Activated CD4-positive, alpha-beta T cell treated with anti-CD3 and anti-CD28 coated beads, Interleukin-2, amount 10 ng/mL, durations not matched to agents 24 days and 14 days (primary cell): ENCODE data around the gene TSPAN11. TPM values are rescaled to one million over a fixed set of nuclear protein-coding genes. Genes with fewer than 3 reads are reported as not detected.
"Not testable (repeated sequence)": the region's sequence is repeated elsewhere in the genome, so short reads cannot be mapped to it uniquely, and the experiment has no call there.

Experiments
- DNase-seq: peaks from one replicate; pipeline ENCODE4 v3.0.0; 2022
- H3K27ac Mint-ChIP-seq: one replicate; pipeline ENCODE4 v1.8.0; 2022; ENCODE audit warnings: mild to moderate bottlenecking, mixed read lengths
- H3K27me3 Mint-ChIP-seq: one replicate; pipeline ENCODE4 v1.8.0; 2022; ENCODE audit warnings: mixed read lengths
- H3K36me3 Mint-ChIP-seq: one replicate; pipeline ENCODE4 v1.8.0; 2022; ENCODE audit warnings: low read depth, mild to moderate bottlenecking, mixed read lengths
- H3K4me1 Mint-ChIP-seq: one replicate; pipeline ENCODE4 v1.8.0; 2021; ENCODE audit warnings: mixed read lengths
- H3K4me3 Mint-ChIP-seq: one replicate; pipeline ENCODE4 v1.8.0; 2022; ENCODE audit warnings: mild to moderate bottlenecking, moderate library complexity, mixed read lengths
- H3K9me3 Mint-ChIP-seq: one replicate; pipeline ENCODE4 v1.8.0; 2021; ENCODE audit warnings: mixed read lengths
- intact Hi-C: fragments of 100-400 bp; cut with micrococcal nuclease; formaldehyde crosslinking; loops from one replicate; pipeline ENCODE4 v1.15.1; 2023
- total RNA-seq: library from RNA; stranded (reverse); gene quantifications from 2 replicates; pipeline ENCODE4 v1.2.3, GENCODE V29; 2022

TSPAN11 gene, protein sequence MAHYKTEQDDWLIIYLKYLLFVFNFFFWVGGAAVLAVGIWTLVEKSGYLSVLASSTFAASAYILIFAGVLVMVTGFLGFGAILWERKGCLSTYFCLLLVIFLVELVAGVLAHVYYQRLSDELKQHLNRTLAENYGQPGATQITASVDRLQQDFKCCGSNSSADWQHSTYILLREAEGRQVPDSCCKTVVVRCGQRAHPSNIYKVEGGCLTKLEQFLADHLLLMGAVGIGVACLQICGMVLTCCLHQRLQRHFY
- total RNA-seq, result not detected in 2 replicates

DNA sequence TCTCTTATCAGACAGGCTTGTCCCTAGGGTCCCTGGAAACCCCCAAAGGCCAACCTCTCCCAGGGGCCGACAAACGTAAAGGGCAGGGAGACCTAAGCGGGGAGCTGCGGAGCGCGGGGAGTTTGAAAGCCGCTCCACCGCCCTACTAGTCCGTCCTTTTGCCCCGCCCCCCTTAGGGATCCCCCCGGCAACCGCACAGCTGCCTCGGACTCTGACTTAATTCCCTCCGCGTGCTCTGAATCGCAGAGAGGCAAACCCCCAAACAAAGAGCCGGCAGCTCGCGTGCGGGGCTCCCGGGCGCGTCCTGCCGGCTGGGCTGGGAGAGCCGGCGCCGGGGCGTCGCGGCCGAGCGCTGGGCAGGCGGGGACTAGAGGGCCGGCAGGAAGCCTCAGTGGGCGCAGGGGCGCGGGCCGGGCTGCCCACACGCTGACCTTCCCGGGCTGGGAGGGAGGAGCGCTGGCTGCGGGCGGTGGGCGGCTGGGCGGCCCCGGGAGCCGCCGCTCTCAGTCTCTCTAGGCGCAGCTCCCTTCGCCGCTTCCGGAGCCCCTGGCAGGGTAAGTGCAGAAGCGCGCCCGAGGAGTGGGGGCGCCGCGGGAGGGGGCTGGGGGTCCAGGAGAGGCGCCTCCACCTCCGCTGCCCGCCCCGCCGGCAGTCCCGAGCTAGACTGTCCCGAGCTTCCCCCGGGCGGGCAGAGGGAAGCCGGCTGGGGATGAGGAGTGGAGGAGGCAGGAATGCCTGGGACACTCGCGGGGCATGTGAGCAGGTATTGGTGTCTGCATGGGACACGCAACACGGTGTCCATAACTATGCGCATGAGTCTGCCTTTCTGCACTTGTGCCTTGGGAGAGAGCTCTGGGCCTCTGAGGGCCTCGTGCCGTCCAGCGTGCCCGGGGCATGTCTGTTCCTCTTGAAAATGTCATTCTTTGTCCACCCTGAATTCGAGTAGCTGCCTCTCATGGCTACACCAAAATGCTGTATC is at the start of gene TSPAN11:
Gene TSPAN11, plus strand, starts transcription at position 506 of the 979 bp plus-strand sequence. CDS start 27,244 bp downstream, outside the sequence.
- no peaks in the 10 kb centered on the region for H3K9me3 Mint-ChIP-seq
- H3K36me3 Mint-ChIP-seq, result no peaks in the 10 kb centered on the region
- H3K4me1 Mint-ChIP-seq, result no peaks in the 10 kb centered on the region
- intact Hi-C loops, result no loop called here
- no peak within 1 kb of the TSS for H3K27ac Mint-ChIP-seq
- no peak within 1 kb of the TSS for H3K4me3 Mint-ChIP-seq
- H3K27me3 Mint-ChIP-seq, result peaks cover 52% of the 10 kb centered on the region
- DNase-seq, result no peak

DNA sequence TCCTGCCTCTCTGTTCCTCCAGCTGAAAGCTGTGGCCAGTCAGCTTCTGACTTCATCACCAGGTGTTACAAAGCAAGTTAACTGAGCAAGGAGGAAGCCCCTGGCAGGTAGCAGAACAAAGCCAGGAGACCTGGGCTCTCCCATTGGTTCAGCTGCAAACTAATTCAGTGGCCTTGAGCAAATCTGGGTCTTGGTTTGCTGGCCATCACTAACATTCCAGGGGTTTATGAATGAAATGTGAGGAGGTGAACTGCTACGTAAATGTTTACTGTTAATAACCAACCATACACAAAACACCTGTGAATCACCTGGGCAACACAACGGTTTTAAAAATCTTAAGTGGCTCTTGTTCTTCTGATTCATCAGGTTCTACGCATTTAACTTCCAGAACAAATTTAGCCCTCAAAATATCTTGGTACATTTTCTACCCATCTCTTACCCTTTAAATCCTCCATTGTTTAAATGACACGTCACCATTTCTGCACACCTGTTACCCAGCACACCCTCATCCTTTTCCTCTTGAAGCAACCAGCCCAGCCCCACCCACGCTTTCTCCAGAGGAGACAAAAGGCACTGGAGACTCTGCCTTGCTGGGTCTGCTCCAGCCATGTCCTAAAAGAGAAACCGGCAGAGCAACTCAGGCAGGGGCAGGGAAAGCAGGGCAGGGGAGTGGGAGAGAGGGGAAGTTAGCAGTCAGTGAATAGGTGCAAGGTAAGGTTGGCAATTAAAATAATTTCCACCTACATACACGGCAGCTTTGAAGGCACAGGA is 49.3 kb upstream of the TSPAN11 start:
- H3K27me3 Mint-ChIP-seq, result peaks cover 8% of the 10 kb centered on the region
- H3K4me1 Mint-ChIP-seq, result no peaks in the 10 kb centered on the region
- H3K36me3 Mint-ChIP-seq, result no peaks in the 10 kb centered on the region
- no peak overlapping the region for H3K4me3 Mint-ChIP-seq
- H3K27ac Mint-ChIP-seq, result no peak overlapping the region
- intact Hi-C loops, result no loop called here
- H3K9me3 Mint-ChIP-seq, result no peaks in the 10 kb centered on the region
- DNase-seq, result no peak

DNA sequence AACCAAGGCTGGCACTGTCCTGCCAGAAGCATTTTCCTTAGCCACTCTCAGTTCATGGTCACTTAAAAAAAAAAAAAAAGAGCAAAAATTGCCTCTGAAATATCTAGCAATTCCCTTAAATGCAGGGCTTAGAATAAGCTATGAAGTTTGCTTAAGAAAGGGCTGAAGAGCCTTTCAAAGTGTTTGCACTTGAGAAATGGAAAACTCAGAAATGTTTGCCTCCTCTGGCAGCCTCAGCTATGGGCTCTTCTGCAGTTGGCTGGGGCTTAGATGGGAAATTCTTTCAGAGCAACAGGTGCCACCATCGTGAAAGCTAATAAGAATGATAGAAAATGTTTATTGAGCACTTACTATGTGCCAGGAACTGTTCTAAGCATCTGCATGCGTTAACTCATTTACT is 48.5 kb upstream of the TSPAN11 start:
- peaks cover 8% of the 10 kb centered on the region for H3K27me3 Mint-ChIP-seq
- H3K4me1 Mint-ChIP-seq, result no peaks in the 10 kb centered on the region
- no peak overlapping the region for H3K27ac Mint-ChIP-seq
- no peaks in the 10 kb centered on the region for H3K36me3 Mint-ChIP-seq
- DNase-seq, result no peak
- intact Hi-C loops, result no loop called here
- no peaks in the 10 kb centered on the region for H3K9me3 Mint-ChIP-seq
- no peak overlapping the region for H3K4me3 Mint-ChIP-seq

DNA sequence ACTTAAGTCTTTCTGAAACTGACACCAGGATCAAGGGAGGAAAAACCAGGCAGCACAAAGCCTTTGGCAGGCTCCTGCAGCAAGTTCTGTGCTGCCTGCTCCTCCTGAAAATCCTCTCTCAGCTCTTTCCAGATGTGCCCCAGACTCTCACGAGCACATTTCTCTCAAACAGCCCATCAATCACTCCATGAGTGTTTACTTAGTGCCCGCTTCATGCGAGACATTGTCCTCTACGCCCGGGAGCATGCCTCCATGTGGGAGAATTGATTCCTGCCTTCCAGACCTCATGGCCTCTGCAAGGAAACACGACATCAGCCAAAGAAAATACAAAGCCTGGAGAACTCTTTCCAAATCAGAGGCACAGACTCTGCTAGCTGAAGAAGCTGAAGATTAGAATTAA is 46.5 kb upstream of the TSPAN11 start:
- no peaks in the 10 kb centered on the region for H3K4me1 Mint-ChIP-seq
- no peak overlapping the region for H3K4me3 Mint-ChIP-seq
- DNase-seq, result no peak
- no peaks in the 10 kb centered on the region for H3K9me3 Mint-ChIP-seq
- no peak overlapping the region for H3K27ac Mint-ChIP-seq
- peaks cover 8% of the 10 kb centered on the region for H3K27me3 Mint-ChIP-seq
- no peaks in the 10 kb centered on the region for H3K36me3 Mint-ChIP-seq
- intact Hi-C loops, result no loop called here

DNA sequence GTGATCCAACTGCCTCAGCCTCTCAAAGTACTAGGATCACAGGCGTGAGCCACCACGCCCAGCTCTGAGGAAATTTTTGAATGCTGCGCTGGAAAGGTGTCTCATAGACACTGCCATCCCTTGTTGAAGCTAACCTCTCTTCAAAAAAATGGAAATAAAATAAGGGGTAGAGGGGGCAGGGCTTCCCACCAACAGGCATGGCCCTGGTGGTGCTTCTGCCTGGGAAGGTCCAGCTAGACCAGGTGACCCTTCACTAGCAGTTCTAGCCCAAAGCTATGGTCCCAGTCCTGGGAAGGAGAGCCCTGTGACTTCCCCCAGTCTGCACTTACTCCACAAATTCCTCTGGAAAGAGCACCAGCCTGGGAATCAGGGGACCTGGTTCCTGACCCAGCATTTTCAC is 45.7 kb upstream of the TSPAN11 start:
- H3K9me3 Mint-ChIP-seq, result no peaks in the 10 kb centered on the region
- intact Hi-C loops, result no loop called here

DNA sequence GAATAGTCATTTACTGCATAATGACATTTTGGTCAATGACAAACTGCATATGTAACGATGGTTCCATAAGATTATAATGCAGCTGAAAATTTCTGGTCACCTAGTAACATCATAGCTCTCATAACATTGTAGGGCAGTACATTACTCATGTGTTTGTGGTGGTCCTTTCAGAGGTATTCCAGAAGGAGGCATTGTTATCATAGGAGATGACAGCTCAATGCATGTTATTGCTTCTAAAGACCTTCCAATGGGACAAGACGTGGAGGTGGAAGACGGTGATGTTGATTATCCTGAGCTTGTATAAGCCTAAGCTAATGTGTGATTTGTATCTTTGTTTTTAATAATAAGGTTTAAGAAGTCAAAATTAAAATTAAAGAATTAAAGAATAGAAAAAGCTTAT is 43.8 kb upstream of the TSPAN11 start:
- intact Hi-C loops, result no loop called here
- Mint-ChIP-seq H3K4me3 (no peak overlapping the region), H3K9me3 (peaks cover 13% of the 10 kb centered on the region), H3K27me3 (peaks cover 7% of the 10 kb centered on the region), H3K27ac (no peak overlapping the region), H3K36me3 (no peaks in the 10 kb centered on the region), H3K4me1 (no peaks in the 10 kb centered on the region)
- no peak for DNase-seq

More for the DNA sequence above, 45.7 kb upstream of the TSPAN11 start:
- H3K36me3 Mint-ChIP-seq, result no peaks in the 10 kb centered on the region
- no peak overlapping the region for H3K27ac Mint-ChIP-seq
- peaks cover 8% of the 10 kb centered on the region for H3K27me3 Mint-ChIP-seq
- H3K4me1 Mint-ChIP-seq, result no peaks in the 10 kb centered on the region
- DNase-seq, result no peak
- H3K4me3 Mint-ChIP-seq, result no peak overlapping the region

DNA sequence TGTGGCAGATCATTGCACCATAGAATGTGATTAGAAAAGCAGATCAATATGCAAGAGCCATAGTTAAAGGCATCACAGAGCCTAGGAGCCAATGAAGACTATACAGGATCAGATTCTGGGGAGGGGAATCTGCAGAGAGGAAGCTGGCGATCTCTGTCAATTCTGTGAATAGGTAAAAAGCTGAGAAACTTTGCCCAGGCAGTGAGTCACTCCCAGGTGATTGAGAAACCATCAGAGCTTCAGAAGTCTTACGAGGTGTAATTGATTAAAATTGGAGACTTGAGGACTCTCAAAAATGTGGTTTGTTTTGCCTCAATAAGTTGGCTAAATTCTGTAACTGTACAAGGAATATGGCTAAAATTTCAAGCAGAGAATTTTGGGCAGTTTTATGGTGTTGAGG is 41.7 kb upstream of the TSPAN11 start:
- H3K27me3 Mint-ChIP-seq, result peaks cover 5% of the 10 kb centered on the region

DNA sequence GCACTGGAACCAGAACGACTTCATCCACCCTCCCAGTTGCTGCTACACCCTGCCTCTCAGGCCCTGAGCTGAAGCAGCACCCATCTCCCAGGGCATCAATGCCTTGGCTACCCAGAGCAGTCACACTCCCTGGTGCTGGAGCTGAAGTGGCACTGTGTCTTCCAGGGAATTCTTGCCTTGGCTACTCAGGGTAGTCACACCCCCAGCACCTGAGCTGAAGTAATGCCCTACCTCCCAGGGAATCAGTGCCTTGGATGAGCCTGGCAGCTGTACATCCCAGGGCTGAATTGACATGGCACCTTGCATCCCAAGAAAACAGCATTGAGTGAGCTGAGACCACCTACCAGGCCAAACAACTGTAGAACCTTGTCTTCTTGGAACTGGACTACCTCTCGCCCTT is 41.2 kb upstream of the TSPAN11 start:
- intact Hi-C loops, result no loop called here
- Mint-ChIP-seq H3K4me3 (no peak overlapping the region), H3K36me3 (no peaks in the 10 kb centered on the region), H3K27me3 (peaks cover 1% of the 10 kb centered on the region), H3K4me1 (no peaks in the 10 kb centered on the region), H3K27ac (no peak overlapping the region), H3K9me3 (peaks cover 13% of the 10 kb centered on the region)
- DNase-seq, result no peak

More for the DNA sequence above, 41.7 kb upstream of the TSPAN11 start:
- intact Hi-C loops, result no loop called here
- H3K27ac Mint-ChIP-seq, result no peak overlapping the region
- H3K4me1 Mint-ChIP-seq, result no peaks in the 10 kb centered on the region
- H3K4me3 Mint-ChIP-seq, result no peak overlapping the region
- no peaks in the 10 kb centered on the region for H3K36me3 Mint-ChIP-seq
- DNase-seq, result no peak
- peaks cover 13% of the 10 kb centered on the region for H3K9me3 Mint-ChIP-seq

DNA sequence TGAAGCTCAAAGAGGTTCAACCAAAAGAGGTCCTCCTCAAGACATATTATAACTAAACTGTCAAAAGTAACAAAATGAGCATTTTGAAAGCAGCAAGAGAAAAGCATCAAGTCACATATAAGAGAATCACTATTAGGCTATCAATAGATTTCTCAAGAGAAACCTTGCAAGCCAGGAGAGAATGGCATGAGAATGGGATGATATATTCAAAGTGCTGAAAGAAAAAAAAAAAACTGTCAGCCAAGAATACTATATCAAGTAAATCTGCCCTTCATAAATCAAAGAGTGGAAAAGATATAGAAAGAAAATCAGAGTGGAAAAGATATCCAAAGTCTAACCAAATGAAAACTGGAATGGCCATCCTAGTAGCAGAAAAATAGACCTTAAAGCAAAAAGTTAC is 39.3 kb upstream of the TSPAN11 start:
- Mint-ChIP-seq H3K9me3 (peaks cover 13% of the 10 kb centered on the region), H3K4me3 (no peak overlapping the region), H3K36me3 (no peaks in the 10 kb centered on the region), H3K27ac (no peak overlapping the region), H3K4me1 (no peaks in the 10 kb centered on the region), H3K27me3 (peaks cover 1% of the 10 kb centered on the region)
- DNase-seq, result no peak
- intact Hi-C loops, result no loop called here

DNA sequence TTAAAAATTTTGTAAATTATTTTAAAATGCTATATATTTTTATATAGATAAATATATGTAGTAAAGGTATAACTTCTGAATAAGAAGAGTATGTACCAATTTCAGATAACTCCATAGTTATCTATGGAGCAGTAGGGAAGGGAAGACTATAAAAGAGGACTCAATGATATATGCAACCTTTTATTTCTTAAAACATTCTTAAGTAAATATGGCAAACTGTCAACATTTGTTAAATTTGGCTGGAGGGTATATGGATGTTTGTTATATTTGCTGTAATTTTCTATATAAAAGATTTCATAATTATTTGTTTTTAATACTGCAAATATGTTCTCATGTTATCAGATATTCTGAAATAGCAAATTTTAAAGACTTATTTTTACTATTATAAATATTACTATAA is 38.3 kb upstream of the TSPAN11 start:
- no peaks in the 10 kb centered on the region for H3K36me3 Mint-ChIP-seq
- no peaks in the 10 kb centered on the region for H3K4me1 Mint-ChIP-seq
- DNase-seq, result no peak
- no peak overlapping the region for H3K4me3 Mint-ChIP-seq
- intact Hi-C loops, result no loop called here
- peaks cover 1% of the 10 kb centered on the region for H3K27me3 Mint-ChIP-seq
- H3K9me3 Mint-ChIP-seq, result peaks cover 13% of the 10 kb centered on the region
- no peak overlapping the region for H3K27ac Mint-ChIP-seq

DNA sequence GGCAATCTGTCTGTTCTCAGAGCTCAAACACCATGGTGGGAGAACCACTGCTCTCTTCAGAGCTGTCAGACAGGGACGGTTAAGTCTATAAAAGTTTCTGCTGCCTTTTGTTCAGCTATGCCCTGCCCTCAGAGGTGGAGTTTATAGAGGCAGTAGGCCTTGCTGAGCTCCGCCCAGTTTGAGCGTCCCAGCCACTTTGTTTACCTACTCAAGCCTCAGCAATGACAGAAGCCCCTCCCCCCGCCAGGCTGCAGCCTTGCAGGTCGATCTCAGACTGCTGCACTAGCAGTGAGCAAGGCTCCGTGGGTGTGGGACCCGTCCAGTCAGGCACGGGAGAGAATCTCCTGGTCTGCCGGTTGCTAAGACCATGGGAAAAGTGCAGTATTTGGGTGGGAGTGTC is 32.0 kb upstream of the TSPAN11 start:
- intact Hi-C loops, H3K27ac Mint-ChIP-seq, H3K27me3 Mint-ChIP-seq: not testable (repeated sequence)

DNA sequence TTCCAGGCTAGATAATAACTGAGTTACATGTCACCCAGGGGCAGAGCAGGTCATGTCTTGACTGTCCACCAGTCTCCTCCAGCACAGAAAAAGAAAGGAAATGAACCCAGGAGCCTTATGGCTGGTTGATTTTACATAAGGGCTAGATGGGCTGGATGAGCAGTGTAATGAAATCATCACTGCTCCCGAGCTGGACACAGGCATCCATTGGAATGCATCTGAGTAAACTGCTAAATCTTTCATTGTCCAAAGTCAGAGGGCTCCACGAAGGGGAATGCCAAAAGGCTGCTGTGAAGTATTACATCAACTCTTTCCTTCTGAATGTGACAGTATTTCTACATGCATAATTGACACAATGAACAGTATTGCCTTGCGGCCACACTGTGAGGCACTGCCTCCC is 30.1 kb upstream of the TSPAN11 start:
- Mint-ChIP-seq H3K27ac (no peak overlapping the region), H3K4me1 (no peaks in the 10 kb centered on the region), H3K36me3 (no peaks in the 10 kb centered on the region), H3K27me3 (peaks cover 2% of the 10 kb centered on the region), H3K9me3 (no peaks in the 10 kb centered on the region), H3K4me3 (no peak overlapping the region)
- DNase-seq, result no peak
- intact Hi-C loops, result no loop called here

More for the DNA sequence above, 32.0 kb upstream of the TSPAN11 start:
- DNase-seq, H3K9me3 Mint-ChIP-seq, H3K36me3 Mint-ChIP-seq, H3K4me3 Mint-ChIP-seq, H3K4me1 Mint-ChIP-seq: not testable (repeated sequence)

DNA sequence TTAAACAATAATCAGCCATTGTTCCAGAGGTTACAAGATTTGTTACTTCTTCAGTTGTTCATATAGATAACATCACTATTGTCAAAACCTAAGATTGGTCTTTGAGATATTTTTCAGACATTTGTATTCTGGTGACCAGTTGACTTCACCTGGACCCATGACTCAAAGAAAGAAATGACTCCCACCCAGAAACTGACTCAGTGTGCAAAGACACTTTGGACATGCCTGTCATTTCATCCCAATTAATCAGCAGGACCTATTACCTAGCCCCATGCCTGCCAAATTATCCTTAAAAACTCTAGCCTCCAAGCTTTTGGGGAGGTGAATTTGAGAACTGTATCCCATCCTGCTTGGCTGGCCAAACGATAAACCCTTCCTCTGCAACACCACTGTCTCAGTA is 27.7 kb upstream of the TSPAN11 start:
- H3K4me3 Mint-ChIP-seq, result no peak overlapping the region
- H3K9me3 Mint-ChIP-seq, result no peaks in the 10 kb centered on the region
- no peaks in the 10 kb centered on the region for H3K36me3 Mint-ChIP-seq
- no peaks in the 10 kb centered on the region for H3K4me1 Mint-ChIP-seq
- no peak for DNase-seq
- intact Hi-C loops, result no loop called here
- H3K27ac Mint-ChIP-seq, result no peak overlapping the region
- H3K27me3 Mint-ChIP-seq, result peaks cover 2% of the 10 kb centered on the region

DNA sequence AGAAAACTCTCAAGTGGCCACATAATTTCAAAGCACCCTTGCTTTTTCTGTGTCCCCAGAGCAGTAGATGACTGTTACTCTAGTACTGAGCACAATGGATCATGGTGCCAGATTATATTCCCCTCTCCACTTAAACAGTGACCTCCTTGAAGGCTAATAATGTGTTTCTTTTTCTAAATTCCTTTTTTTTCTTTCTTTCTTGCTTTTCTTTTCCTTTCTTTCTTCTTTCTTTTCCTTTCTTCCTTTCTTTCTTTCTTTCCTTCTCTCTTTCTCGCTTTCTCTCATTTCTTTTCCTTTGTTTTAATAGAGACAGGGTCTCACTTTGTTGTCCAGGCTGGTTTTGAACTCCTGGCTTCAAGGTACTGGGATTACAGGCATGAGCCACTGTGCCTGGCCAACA is 26.2 kb upstream of the TSPAN11 start:
- DNase-seq, result no peak
- Mint-ChIP-seq H3K9me3 (no peaks in the 10 kb centered on the region), H3K4me3 (no peak overlapping the region), H3K27ac (no peak overlapping the region), H3K36me3 (no peaks in the 10 kb centered on the region), H3K27me3 (peaks cover 2% of the 10 kb centered on the region), H3K4me1 (no peaks in the 10 kb centered on the region)
- intact Hi-C loops, result no loop called here
